Activated naive CD8-positive, alpha-beta T cell treated with anti-CD3 and anti-CD28 coated beads, Interleukin-2, amount 50 U/mL, for 16 hours (primary cell): ENCODE data around the gene MRPL40.

ENCODE experiments used
- DNase-seq: peaks from one replicate; pipeline ENCODE4 v3.0.0-alpha.2; 2020; ENCODE audit warnings: low read depth, low spot score

Gene MRPL40

GRCh38 chr22:19480789-19481188 lies 48.4 kb downstream of the MRPL40 start:
- no peak for DNase-seq

GRCh38 chr22:19482297-19482696 lies 50.0 kb downstream of the MRPL40 start:
- no peak for DNase-seq

GRCh38 chr22:19483481-19484244 lies 51.3 kb downstream of the MRPL40 start:
- DNase-seq, result no peak
